GM18858 (cell line): ENCODE data around the gene SORT1.
"Not testable (repeated sequence)": the region's sequence is repeated elsewhere in the genome, so short reads cannot be mapped to it uniquely, and the experiment has no call there.

Experiments used
- ATAC-seq: cut with Tn5 transposase; IDR thresholded peaks from one replicate; pipeline ENCODE4 v1.9.1; 2021; ENCODE audit not compliant: unreplicated experiment

Gene SORT1

GRCh38 chr1:109397581-109398342 lies at the start of gene SORT1:
TSS of gene SORT1 (minus strand) at chr1:109397918. CDS start at chr1:109397892, 26 bp downstream.
- peak; percentile 65 for ATAC-seq

GRCh38 chr1:109445949-109446695 lies 48.4 kb upstream of the SORT1 start:
- ATAC-seq = not testable (repeated sequence)

GRCh38 chr1:109444346-109444745 lies 46.6 kb upstream of the SORT1 start:
- ATAC-seq = no peak

GRCh38 chr1:109443476-109443875 lies 45.8 kb upstream of the SORT1 start:
- no peak for ATAC-seq

GRCh38 chr1:109441069-109441468 lies 43.4 kb upstream of the SORT1 start:
- no peak for ATAC-seq

GRCh38 chr1:109438798-109439297 lies 41.1 kb upstream of the SORT1 start:
- ATAC-seq = no peak

- ATAC-seq = no peak
These were observed 36.8 kb upstream of the SORT1 start for GRCh38 chr1:109434484-109434883.

- no peak for ATAC-seq
These were observed 35.6 kb upstream of the SORT1 start for GRCh38 chr1:109433322-109433721.

GRCh38 chr1:109432336-109432735 lies 34.6 kb upstream of the SORT1 start:
- no peak for ATAC-seq

- no peak for ATAC-seq
These were observed 29.4 kb upstream of the SORT1 start for GRCh38 chr1:109427171-109427467.

GRCh38 chr1:109426281-109427170 lies 28.8 kb upstream of the SORT1 start, which contains the start of gene PSMA5:
TSS of gene PSMA5 (minus strand) at chr1:109426448. CDS start at chr1:109426330, 118 bp downstream.
- ATAC-seq = peak; percentile 95

GRCh38 chr1:109425391-109426280 lies 27.9 kb upstream of the SORT1 start:
- peak; percentile 13 for ATAC-seq

GRCh38 chr1:109423498-109423897 lies 25.8 kb upstream of the SORT1 start:
- ATAC-seq = no peak

- no peak for ATAC-seq
These were observed 14.8 kb upstream of the SORT1 start for GRCh38 chr1:109412551-109412950.

GRCh38 chr1:109404838-109405237 lies 7.1 kb upstream of the SORT1 start:
- no peak for ATAC-seq

- ATAC-seq = no peak
These were observed 4.3 kb upstream of the SORT1 start for GRCh38 chr1:109402025-109402424.

GRCh38 chr1:109400035-109400655 lies 2.4 kb upstream of the SORT1 start:
- ATAC-seq = no peak

GRCh38 chr1:109399326-109399957 lies 1.7 kb upstream of the SORT1 start:
- no peak for ATAC-seq
